DMS114 treated with DMSO at 0.1 percent for 48 hours (cell line): Measurements from ENCODE around the gene DBH.
"Not testable (repeated sequence)": the region's sequence is repeated elsewhere in the genome, so short reads cannot be mapped to it uniquely, and the experiment has no call there.

ENCODE experiments used
- DNase-seq: peaks from one replicate; lab custom pipeline; 2025; ENCODE audit not compliant: unreplicated experiment; lab: John Stamatoyannopoulos, UW

The DBH gene

DNA sequence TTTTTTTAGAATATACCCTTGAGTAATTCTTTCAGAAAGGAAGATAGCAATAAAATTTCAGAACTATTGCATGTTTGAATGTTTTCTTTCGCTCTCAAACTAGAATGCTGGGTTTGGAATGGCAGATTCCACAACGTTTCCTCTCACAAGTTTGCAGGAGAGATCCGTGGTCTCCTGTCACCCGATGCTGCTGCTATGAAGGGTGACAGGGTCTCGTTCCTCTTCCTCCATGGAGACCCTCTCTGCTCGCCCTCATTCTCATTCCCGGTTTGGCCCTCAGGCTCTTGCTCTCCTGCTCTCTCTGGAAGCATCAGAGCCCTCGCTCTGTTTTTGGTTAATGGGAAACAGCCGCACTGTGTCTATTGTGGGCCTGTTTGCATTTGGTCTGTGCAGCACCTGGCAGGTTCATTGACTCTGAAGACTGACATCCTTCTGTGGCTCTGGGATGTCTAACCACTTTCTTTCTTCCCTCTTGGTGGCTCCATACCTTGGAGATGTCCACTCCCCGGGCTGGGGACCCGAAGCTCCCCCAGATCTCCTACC, 14.4 kb upstream of the DBH start:
- no peak for DNase-seq

GRCh38 chr9:133622555-133622954, 13.6 kb upstream of the DBH start:
- no peak for DNase-seq

- DNase-seq: not testable (repeated sequence)
Measured at GRCh38 chr9:133626008-133626407, 10.2 kb upstream of the DBH start.

GRCh38 chr9:133627341-133627740, 8.8 kb upstream of the DBH start:
- no peak for DNase-seq

DNA sequence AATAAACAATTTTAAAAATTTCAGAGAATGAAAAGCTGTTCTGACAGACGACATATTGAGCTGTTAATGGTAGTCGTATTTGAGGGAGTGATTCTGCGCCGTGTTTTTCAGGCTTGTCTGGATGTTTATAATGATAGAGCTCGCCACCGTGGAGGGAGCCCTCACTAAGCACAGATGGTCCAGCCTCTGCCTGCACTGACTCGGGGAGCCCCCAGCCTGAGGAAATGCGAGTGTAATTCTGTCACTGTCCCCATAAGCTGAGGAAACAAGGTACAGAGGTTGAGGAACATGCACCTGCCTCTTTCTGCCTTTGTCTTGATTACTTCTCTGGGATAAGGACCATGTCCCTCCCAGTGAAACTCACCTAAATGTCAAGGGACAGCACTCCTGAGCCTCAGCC, 7.4 kb upstream of the DBH start:
- no peak for DNase-seq

DNA sequence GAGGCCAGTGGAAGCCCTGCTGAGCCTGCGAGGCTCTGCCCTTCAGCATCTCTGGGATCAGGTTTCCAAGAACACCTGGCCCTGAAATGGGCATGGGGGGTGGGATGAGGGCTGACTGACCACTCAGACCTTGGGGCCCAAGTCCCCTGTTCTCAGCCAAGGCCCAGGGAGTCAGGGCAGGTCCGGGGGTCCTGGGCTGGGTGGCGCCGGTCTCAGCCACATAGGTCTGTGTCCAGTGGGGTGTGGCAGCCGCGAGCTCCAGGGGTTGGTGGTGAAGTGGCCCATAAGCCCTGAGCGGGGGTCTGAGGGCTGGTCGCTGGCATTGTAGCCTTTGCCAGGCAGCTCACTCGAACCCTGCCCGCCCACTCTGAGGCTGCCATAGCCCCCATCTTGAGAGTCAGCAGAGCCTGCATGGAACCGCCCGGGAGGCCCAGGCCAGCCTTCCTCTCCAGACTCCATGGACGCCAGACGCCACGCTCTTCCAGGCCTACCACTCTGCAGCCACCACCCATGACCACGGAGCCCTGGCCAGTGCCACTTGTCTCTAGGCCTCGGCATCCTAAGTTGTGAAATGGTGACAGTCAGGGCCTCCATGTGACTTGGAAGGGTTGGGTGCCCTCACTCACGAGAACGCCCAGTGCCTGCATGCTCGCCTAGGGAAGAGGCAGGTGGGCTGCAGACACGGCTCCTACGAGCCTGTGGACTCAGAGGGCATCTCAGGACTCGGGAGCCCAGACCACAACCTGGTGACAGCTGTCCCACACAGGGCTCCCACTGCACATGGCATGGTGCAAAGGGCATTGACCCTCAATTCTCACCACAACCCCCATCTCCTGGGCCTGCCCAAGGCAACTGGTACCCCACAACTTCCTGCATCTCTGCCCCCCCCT, 6.7 kb upstream of the DBH start:
- no peak for DNase-seq

- no peak for DNase-seq
Measured at GRCh38 chr9:133631111-133631510, 5.1 kb upstream of the DBH start.

- no peak for DNase-seq
Measured at GRCh38 chr9:133632806-133633680, 3.1 kb upstream of the DBH start.

- no peak for DNase-seq
Measured at GRCh38 chr9:133633681-133634080, 2.5 kb upstream of the DBH start.

DNA sequence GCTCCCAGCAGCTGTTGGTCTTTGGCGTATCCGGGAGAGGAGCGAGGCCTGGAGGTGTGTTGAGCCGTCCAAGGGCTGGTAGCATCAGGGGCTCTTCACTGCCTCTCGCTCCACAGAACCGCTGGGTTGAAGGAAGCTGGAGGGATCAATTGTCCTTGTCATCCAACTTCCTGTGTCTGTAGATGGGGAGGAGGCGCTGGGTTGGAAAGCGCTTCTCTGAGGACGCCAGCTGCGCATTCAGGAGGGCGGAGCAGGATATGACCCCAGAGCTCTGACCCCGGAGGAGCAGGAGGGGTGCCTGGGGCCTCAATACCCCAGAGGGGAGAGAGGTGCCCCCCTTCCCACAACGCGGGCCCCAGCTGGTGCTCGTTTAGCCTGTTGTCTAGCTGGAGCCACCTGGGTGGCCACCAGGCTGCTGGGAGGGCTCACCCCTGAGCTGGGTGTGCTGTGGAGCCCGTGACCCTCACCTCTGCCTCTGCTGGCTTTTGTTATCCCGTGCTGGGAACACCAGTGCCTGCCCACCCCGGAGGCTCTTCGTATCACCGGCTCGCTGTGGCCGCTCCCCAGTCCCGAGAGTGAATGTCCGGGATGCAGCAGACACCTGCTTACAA, 2.0 kb upstream of the DBH start:
- DNase-seq: no peak

DNA sequence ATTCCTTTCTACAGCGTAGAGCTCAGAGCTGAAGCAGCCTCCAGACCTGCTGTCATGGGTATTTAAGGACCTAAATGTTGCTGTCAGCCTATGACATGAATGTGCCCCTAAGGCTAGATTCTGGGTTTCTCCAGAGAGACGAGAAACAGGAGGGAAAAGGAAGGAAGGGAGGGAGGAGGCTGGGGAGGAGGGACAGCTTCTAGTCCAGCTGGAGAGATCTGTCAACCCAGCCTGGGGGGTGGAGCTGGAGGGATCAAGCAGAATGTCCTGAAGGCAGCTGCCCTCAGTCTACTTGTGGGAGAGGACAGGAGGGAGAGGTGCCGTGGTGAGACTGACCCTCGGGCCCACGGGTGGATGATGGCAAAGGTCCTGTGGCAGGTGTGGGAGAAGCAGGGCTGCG, 1.1 kb upstream of the DBH start:
- DNase-seq: no peak

- DNase-seq: no peak
Measured at GRCh38 chr9:133636902-133637301, 739 bp downstream of the DBH start.

DNA sequence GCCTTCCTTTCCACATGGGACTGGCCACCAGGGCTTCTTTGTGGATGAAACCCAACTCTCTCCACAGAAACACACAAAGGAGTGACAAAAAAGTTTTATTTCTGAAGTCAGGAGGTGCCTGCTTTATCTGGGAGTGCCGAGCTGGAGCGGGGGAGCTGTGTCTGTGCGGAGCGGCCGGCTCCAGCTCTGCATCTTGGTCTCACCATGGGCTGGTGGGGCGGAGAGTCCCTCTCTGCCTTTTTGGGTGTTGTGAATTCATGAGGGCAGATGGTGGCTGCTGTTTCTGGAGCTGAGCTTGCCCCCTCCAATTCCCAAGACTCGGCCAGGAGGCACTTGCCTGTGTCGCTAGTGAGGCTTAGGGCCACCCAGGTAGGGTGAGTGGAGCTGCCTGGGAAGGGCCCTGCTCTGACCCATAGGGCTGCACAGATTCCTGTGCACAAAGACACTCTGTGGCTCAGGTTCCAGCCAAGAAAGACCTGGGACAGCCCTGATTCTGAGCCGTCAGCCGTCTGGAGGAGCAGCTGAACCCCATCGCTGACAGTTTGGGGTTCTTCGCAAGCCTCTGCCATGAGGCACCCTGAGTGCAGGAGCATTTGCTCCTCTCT, 1.4 kb downstream of the DBH start:
- DNase-seq: no peak

DNA sequence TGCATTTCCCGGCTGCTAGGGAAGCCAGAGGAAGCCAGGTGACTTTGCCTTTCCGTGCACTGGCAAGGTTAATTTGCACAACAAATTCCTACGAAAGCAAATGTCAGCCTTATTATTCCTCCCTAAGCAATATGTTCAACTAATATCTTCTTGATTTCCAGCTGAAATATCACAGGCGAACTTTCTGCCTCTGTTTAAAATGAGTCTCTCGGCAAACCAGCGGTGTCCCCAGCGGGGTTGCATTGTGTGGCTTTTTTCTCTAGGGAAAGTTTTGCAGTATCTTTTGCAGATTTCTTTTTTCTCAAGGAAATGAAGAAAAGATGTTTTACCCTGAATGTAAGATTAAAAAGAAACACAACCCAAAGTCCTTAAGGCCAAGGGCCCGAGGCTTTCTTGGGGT, 1.9 kb downstream of the DBH start:
- DNase-seq: no peak

DNA sequence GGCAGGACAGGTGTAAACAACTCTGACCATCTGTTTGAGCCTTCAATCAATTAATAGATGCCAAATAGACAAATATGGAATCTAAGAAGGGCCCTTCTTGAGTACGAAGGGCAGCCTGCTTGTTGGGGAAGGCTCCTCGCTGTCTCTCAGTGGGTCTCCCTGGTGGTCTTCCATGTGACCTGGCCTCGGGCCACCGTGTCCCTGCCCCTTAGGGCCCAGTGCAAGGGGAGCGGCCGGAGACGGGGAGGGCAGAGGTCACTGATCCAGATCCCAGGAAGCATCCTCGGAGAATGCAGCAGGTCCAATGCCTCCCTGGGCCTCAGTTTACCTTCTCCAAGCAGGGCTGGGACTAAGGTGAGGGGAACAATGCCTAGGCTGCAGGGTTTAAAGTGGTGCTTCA, 2.5 kb downstream of the DBH start:
- no peak for DNase-seq

GRCh38 chr9:133639613-133640012, 3.5 kb downstream of the DBH start:
- DNase-seq: no peak

- DNase-seq: no peak
Measured at GRCh38 chr9:133640160-133640559, 4.0 kb downstream of the DBH start.

- DNase-seq: no peak
Measured at GRCh38 chr9:133640580-133641395, 4.6 kb downstream of the DBH start.

GRCh38 chr9:133641396-133641655, 5.2 kb downstream of the DBH start:
- DNase-seq: no peak

DNA sequence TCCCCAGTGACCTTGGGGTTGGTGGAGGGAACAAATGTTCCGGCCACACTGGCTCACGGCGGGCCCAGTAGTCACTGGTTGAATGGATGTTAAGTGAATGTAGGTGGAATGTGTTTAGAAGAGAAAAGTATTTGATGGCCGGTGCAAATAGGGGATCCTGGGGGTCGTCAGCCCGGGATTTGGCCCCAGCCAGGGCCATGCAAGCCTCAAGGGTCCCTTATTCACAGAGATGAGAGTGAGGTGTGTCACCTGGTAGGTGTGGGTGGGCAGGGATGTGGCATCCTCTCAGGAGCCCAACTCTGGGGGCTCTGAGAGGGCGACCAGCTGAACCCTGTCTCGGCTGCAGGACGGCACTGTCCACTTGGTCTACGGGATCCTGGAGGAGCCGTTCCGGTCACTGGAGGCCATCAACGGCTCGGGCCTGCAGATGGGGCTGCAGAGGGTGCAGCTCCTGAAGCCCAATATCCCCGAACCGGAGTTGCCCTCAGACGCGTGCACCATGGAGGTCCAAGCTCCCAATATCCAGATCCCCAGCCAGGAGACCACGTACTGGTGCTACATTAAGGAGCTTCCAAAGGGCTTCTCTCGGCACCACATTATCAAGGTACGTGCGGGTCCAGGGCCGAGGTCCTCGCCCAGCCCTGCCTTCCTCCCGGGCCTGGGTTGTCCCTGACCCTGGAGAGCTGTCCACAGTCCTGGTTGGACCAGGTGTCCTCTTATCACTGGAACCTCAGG, 5.9 kb downstream of the DBH start:
- no peak for DNase-seq
